ENCODE data around the gene PCNX2.

PCNX2 gene

DNA sequence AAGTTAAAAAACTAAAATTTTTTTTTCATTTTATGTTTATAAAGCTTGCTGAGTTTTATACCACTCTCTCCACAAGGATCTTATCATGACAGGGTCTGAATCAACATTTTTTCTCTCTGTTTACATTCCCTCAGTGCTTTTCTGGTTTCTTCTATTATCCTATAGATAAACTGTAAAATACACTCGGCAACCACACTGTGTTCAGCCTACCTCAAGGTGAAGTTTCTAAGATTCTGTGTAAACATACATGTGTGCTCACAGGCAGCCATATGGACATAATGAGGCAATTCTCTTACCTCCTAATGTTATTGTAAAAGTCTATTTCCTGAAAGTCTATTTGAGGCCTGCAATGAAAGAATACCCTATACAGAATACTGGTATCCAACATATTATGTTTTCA, 230.5 kb downstream of the PCNX2 start:
- ATAC-seq = no peak

DNA sequence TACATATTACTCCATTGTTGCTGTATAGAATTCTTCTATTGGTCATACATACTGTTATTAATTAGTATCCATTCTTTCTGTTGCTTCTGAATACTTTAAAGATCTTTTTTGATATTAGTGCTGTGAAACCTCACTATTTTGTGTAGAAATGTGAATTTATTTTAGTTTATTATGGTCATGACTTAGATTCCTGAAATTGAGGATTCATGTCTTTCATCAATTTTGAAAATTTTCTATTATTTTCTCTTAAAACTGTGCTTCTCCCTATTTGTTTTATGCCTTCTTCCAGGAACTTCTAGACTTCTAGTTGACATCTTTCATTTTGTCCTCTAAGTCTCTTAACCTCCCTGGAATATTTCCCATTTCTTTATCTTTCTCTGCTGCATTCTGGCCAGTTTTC, 232.1 kb downstream of the PCNX2 start:
- ATAC-seq = no peak
- TF ChIP-seq ISL1 (CRISPR knock-in tag; IDR thresholded peaks at IDR 0.05) (no peak), ZFP3 (CRISPR knock-in tag; IDR thresholded peaks at IDR 0.05) (no peak), SNAI2 (CRISPR knock-in tag; IDR thresholded peaks at IDR 0.05) (no peak), ZNF8 (CRISPR knock-in tag; IDR thresholded peaks at IDR 0.05) (no peak), CSDC2 (CRISPR knock-in tag; IDR thresholded peaks at IDR 0.05) (no peak), ZNF565 (CRISPR knock-in tag; conservative IDR thresholded peaks at IDR 0.05; ENCODE audit: low read depth) (no peak), PPARA (CRISPR knock-in tag; IDR thresholded peaks at IDR 0.05; ENCODE audit: borderline replicate concordance) (no peak), GLIS3 (CRISPR knock-in tag; IDR thresholded peaks at IDR 0.05) (no peak)
- TF ChIP-seq, protein P1, sequence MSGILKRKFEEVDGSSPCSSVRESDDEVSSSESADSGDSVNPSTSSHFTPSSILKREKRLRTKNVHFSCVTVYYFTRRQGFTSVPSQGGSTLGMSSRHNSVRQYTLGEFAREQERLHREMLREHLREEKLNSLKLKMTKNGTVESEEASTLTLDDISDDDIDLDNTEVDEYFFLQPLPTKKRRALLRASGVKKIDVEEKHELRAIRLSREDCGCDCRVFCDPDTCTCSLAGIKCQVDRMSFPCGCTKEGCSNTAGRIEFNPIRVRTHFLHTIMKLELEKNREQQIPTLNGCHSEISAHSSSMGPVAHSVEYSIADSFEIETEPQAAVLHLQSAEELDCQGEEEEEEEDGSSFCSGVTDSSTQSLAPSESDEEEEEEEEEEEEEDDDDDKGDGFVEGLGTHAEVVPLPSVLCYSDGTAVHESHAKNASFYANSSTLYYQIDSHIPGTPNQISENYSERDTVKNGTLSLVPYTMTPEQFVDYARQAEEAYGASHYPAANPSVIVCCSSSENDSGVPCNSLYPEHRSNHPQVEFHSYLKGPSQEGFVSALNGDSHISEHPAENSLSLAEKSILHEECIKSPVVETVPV (CRISPR knock-in tag; IDR thresholded peaks at IDR 0.05) = no peak

More for the DNA sequence above, 230.5 kb downstream of the PCNX2 start:
- TF ChIP-seq GLIS3 (CRISPR knock-in tag; IDR thresholded peaks at IDR 0.05) (no peak), ZFP3 (CRISPR knock-in tag; IDR thresholded peaks at IDR 0.05) (no peak), ZNF70 (CRISPR knock-in tag; IDR thresholded peaks at IDR 0.05) (no peak)
- TF ChIP-seq, protein P1 (CRISPR knock-in tag; IDR thresholded peaks at IDR 0.05) = no peak
- TF ChIP-seq, protein P2, sequence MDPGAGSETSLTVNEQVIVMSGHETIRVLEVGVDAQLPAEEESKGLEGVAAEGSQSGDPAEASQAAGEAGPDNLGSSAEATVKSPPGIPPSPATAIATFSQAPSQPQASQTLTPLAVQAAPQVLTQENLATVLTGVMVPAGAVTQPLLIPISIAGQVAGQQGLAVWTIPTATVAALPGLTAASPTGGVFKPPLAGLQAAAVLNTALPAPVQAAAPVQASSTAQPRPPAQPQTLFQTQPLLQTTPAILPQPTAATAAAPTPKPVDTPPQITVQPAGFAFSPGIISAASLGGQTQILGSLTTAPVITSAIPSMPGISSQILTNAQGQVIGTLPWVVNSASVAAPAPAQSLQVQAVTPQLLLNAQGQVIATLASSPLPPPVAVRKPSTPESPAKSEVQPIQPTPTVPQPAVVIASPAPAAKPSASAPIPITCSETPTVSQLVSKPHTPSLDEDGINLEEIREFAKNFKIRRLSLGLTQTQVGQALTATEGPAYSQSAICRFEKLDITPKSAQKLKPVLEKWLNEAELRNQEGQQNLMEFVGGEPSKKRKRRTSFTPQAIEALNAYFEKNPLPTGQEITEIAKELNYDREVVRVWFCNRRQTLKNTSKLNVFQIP (CRISPR knock-in tag; IDR thresholded peaks at IDR 0.05; ENCODE audit: borderline replicate concordance, low read depth) = no peak

DNA sequence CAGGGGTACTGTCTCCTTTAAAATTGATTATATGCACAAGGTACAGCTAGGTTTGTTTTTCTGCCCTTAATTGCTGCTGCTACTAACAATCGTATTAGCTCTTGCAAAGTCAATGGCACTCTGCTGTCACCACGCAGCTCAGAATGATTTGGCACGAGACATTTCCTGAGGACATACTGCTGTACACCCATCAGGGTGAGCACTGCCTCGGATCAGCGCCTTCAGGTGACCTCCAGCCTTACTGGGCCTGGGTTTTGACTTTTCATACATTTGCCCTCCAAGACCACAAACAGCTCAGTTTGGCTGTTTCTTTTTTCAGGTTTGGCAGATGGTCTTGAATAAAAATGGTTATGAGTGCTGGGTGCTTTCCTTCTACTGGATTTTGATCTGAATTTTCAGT, 234.3 kb downstream of the PCNX2 start:
- TF ChIP-seq, protein P3, sequence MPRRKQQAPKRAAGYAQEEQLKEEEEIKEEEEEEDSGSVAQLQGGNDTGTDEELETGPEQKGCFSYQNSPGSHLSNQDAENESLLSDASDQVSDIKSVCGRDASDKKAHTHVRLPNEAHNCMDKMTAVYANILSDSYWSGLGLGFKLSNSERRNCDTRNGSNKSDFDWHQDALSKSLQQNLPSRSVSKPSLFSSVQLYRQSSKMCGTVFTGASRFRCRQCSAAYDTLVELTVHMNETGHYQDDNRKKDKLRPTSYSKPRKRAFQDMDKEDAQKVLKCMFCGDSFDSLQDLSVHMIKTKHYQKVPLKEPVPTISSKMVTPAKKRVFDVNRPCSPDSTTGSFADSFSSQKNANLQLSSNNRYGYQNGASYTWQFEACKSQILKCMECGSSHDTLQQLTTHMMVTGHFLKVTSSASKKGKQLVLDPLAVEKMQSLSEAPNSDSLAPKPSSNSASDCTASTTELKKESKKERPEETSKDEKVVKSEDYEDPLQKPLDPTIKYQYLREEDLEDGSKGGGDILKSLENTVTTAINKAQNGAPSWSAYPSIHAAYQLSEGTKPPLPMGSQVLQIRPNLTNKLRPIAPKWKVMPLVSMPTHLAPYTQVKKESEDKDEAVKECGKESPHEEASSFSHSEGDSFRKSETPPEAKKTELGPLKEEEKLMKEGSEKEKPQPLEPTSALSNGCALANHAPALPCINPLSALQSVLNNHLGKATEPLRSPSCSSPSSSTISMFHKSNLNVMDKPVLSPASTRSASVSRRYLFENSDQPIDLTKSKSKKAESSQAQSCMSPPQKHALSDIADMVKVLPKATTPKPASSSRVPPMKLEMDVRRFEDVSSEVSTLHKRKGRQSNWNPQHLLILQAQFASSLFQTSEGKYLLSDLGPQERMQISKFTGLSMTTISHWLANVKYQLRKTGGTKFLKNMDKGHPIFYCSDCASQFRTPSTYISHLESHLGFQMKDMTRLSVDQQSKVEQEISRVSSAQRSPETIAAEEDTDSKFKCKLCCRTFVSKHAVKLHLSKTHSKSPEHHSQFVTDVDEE (CRISPR knock-in tag; IDR thresholded peaks at IDR 0.05) = no peak
- TF ChIP-seq CSDC2 (CRISPR knock-in tag; IDR thresholded peaks at IDR 0.05) (no peak), ARNTL (CRISPR knock-in tag; IDR thresholded peaks at IDR 0.05; ENCODE audit: borderline replicate concordance, low read depth) (no peak), OSR1 (CRISPR knock-in tag; IDR thresholded peaks at IDR 0.05) (no peak), SNAI2 (CRISPR knock-in tag; IDR thresholded peaks at IDR 0.05) (no peak), ZNF70 (CRISPR knock-in tag; IDR thresholded peaks at IDR 0.05) (no peak), TOX (CRISPR knock-in tag; IDR thresholded peaks at IDR 0.05; ENCODE audit: borderline replicate concordance) (no peak), ISL1 (CRISPR knock-in tag; IDR thresholded peaks at IDR 0.05) (no peak), GLIS3 (CRISPR knock-in tag; IDR thresholded peaks at IDR 0.05) (no peak)
- TF ChIP-seq, protein P2 (CRISPR knock-in tag; IDR thresholded peaks at IDR 0.05; ENCODE audit: borderline replicate concordance, low read depth) = no peak
- TF ChIP-seq, protein P4, sequence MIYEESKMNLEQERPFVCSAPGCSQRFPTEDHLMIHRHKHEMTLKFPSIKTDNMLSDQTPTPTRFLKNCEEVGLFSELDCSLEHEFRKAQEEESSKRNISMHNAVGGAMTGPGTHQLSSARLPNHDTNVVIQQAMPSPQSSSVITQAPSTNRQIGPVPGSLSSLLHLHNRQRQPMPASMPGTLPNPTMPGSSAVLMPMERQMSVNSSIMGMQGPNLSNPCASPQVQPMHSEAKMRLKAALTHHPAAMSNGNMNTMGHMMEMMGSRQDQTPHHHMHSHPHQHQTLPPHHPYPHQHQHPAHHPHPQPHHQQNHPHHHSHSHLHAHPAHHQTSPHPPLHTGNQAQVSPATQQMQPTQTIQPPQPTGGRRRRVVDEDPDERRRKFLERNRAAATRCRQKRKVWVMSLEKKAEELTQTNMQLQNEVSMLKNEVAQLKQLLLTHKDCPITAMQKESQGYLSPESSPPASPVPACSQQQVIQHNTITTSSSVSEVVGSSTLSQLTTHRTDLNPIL (CRISPR knock-in tag; IDR thresholded peaks at IDR 0.05; ENCODE audit: low read depth) = no peak
- no peak for ATAC-seq
